Gastroesophageal sphincter (tissue), 4 donors: ENCODE results near the gene HPN. TPM values are rescaled to one million over a fixed set of nuclear protein-coding genes. Genes with fewer than 3 reads are reported as not detected.
A peak's percentile ranks its signal among the peaks of the same experiment; 100 is the strongest.

Experiments used
- ATAC-seq: fragments of 150-250 bp; one replicate; pipeline ENCODE4 v1.9.1; 2016; ENCODE audit warnings: mild to moderate bottlenecking, moderate library complexity
- H3K27ac ChIP-seq, 4 donors: fragments of 200-600 bp; sonication (generic) in 3 of 4; 1 replicate in 3 of 4; 2 replicates in 1 of 4; pipeline ENCODE4 v1.5.1; 2016 to 2019
- H3K27me3 ChIP-seq: fragments of 200-600 bp; sonication (generic); one replicate; pipeline ENCODE4 v1.5.1; 2019
- H3K36me3 ChIP-seq, 2 donors: fragments of 200-600 bp; sonication (generic); one replicate each; pipeline ENCODE4 v1.5.1; 2019; ENCODE audit warnings: control low read depth in 1 of 2
- H3K4me1 ChIP-seq, 3 donors: fragments of 200-600 bp; sonication (generic); 1 replicate in 2 of 3; 2 replicates in 1 of 3; pipeline ENCODE4 v1.5.1; 2016 to 2019; ENCODE audit warnings: control low read depth in 2 of 3
- H3K4me3 ChIP-seq, 2 donors: fragments of 200-600 bp; sonication (generic); one replicate each; pipeline ENCODE4 v1.5.1; 2019; ENCODE audit warnings: mild to moderate bottlenecking in 1 of 2, moderate library complexity in 1 of 2
- H3K9me3 ChIP-seq, 3 donors: fragments of 200-600 bp; sonication (generic); one replicate each; pipeline ENCODE4 v1.5.1; 2017 to 2019; ENCODE audit warnings: control low read depth in 2 of 3
- EP300 ChIP-seq: sonication (generic); formaldehyde crosslinking; IDR thresholded peaks from one replicate; pipeline ENCODE4 v1.6.1; 2017; ENCODE audit warnings: antibody characterized with exemption, mild to moderate bottlenecking
- POLR2A ChIP-seq, 2 donors: fragments of 450-650 bp; IDR thresholded peaks; one replicate each; pipeline ENCODE4 v1.6.1; 2017; ENCODE audit warnings: antibody characterized with exemption in 2 of 2, mild to moderate bottlenecking in 2 of 2, moderate library complexity in 1 of 2
- POLR2AphosphoS5 ChIP-seq: sonication (generic); formaldehyde crosslinking; IDR thresholded peaks from one replicate; pipeline ENCODE4 v1.6.1; 2017; ENCODE audit warnings: antibody characterized with exemption
- WGBS, 2 donors: methylation state at CpG; one replicate each; pipeline ENCODE4 v1.1.5; 2018; ENCODE audit warnings: low coverage in 1 of 2; 5-methylcytosine and 5-hydroxymethylcytosine counted together
- total RNA-seq, 4 donors: library from RNA; depleted of rRNA; stranded (reverse); fragments of >200 nt; gene quantifications; one replicate each; pipeline ENCODE4 v1.1.0, GENCODE V29; 2016
- TF ChIP-seq, protein P1 (sequence below), 4 experiments: fragments of 200-600 bp in 2 of 4; fragments of 450-650 bp in 2 of 4; sonication (generic) in 1 of 4; IDR thresholded peaks; one replicate each; pipeline ENCODE4 v1.5.1; 2017 to 2019; ENCODE audit warnings: antibody characterized with exemption in 4 of 4, mild to moderate bottlenecking in 2 of 4, moderate library complexity in 2 of 4

Gene HPN
- total RNA-seq, 4 donors from 2014 or later = 0.17 to 1.2 (median 0.27) TPM; not detected in 1

DNA sequence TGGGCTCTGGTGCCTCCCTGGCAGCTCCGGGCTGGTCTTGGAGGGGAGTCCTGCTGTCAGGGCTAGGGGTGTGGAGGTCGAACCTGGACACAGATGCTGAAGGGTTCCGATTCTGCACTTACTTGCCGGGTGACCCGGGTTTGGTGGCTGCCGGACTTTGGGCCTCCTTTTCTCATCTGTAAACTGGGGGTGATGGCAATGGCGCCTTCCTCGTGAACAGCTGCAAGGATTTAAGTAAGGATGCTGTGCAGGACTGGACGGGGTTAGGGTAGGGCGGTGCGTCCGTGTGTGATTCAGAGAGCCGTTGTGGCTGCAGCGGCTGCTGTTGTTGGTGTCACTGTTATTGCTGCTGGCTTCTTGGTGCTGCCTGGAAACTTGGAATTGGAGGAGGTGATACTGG lies 2.4 kb downstream of the HPN start:
- Histone ChIP-seq H3K4me3 (no peak overlapping the region), H3K9me3 (no peaks in the 10 kb centered on the region), H3K27me3 (peaks cover 35% of the 10 kb centered on the region), H3K4me1 (peaks cover 0 to 42% (median 26%) of the 10 kb centered on the region in 3 donors), H3K27ac (no peak overlapping the region), H3K36me3 (no peaks in the 10 kb centered on the region)
- 30 to 88% methylated on average over 2 to 5 of the region's 14 CpGs for WGBS, 2 donors
- TF ChIP-seq EP300 (no peak), POLR2AphosphoS5 (no peak), POLR2A (IDR thresholded peaks at IDR 0.05) (no peak)
- TF ChIP-seq, protein P1, sequence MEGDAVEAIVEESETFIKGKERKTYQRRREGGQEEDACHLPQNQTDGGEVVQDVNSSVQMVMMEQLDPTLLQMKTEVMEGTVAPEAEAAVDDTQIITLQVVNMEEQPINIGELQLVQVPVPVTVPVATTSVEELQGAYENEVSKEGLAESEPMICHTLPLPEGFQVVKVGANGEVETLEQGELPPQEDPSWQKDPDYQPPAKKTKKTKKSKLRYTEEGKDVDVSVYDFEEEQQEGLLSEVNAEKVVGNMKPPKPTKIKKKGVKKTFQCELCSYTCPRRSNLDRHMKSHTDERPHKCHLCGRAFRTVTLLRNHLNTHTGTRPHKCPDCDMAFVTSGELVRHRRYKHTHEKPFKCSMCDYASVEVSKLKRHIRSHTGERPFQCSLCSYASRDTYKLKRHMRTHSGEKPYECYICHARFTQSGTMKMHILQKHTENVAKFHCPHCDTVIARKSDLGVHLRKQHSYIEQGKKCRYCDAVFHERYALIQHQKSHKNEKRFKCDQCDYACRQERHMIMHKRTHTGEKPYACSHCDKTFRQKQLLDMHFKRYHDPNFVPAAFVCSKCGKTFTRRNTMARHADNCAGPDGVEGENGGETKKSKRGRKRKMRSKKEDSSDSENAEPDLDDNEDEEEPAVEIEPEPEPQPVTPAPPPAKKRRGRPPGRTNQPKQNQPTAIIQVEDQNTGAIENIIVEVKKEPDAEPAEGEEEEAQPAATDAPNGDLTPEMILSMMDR (IDR thresholded peaks at IDR 0.05) = no peak
- no peak for ATAC-seq

DNA sequence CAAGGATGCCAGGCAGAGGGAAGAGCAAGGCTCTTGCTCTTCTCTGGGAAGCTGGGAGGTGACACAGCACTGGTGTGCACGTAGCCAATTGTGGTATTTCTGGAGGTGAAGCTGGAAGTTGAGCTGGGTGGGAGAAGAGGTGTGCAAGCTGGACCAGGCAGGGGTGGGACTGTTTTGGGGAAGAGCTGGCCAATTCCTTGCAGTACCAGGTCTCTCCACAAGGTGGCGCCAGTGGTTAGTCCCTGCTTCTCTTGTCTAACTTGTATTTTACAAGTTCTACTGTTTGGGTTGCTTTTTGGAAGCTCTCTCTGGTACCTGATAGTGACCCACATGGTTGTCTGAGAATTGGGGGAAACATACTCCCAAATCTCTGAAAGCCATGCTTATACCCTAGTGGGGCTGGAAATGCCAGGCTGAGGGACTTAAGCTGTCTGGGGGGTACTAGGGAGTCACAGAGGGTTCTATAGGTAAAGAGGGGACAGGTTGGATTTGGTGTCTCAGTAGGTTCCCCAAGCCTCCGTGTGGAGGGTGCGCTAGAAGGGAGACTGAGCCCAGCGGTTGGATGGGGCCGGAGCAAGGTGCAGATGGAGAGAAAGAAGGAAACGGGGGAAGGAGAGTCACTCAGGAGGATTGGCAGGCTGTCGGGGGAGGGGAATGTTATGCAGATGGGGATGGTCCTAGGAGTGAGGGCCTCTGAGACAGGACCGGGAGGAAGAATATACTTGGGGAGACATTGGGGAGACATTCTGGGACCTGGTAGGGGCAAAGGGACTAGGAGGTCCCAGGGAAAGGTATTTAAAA lies 3.0 kb downstream of the HPN start:
- Histone ChIP-seq H3K9me3 (no peaks in the 10 kb centered on the region), H3K4me1 (peaks cover 0 to 38% (median 26%) of the 10 kb centered on the region in 3 donors), H3K27me3 (peaks cover 37% of the 10 kb centered on the region), H3K36me3 (no peaks in the 10 kb centered on the region), H3K4me3 (no peak overlapping the region), H3K27ac (no peak overlapping the region)
- TF ChIP-seq, protein P1 (IDR thresholded peaks at IDR 0.05) = peak in 3 of 4 experiments; percentile 77 to 92 (median 83)
- TF ChIP-seq POLR2A (IDR thresholded peaks at IDR 0.05) (no peak), EP300 (no peak)
- no peak for ATAC-seq
- 43 to 60% methylated on average over 6 to 9 of the region's 9 CpGs for WGBS, 2 donors

DNA sequence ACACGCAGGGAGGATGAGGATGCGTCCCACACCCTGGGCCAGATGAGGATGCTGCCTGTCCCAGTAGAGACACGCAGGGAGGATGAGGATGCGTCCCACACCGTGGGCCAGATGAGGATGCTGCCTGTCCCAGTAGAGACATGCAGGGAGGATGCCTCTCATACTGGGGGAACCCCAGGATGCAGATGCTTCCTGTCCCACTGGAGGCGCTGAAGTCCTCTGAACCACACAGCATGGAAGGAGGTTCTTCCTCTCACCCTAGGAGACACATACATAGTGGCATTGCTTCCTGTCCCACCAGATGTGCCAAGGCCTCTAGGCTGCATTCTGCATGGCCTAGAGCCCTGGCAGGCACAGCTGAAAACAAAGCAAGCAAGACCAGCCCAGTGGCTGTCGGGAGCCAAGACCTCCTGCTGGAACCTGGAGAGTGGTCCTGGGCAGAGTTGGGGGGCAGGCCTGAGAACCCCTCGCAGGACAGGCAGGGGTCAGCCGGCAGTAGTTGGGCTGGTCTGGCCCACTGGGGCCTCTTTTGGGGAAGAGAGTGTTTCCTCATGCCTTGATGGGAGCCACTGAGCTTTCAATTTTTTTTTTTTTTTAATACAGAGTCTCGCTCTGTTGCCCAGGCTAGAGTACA lies 4.3 kb downstream of the HPN start:
- Histone ChIP-seq H3K27me3 (peaks cover 25% of the 10 kb centered on the region), H3K4me1 (peaks cover 0 to 25% (median 17%) of the 10 kb centered on the region in 3 donors), H3K27ac (no peak overlapping the region), H3K36me3 (no peaks in the 10 kb centered on the region), H3K9me3 (no peaks in the 10 kb centered on the region), H3K4me3 (no peak overlapping the region)
- ATAC-seq = peak; percentile 24
- TF ChIP-seq EP300 (no peak), POLR2AphosphoS5 (no peak), POLR2A (IDR thresholded peaks at IDR 0.05) (no peak)
- TF ChIP-seq, protein P1 (IDR thresholded peaks at IDR 0.05) = peak in 1 of 4 experiments; percentile 14
- WGBS, 2 donors = 40 to 54% methylated on average over 1 to 6 of the region's 10 CpGs

DNA sequence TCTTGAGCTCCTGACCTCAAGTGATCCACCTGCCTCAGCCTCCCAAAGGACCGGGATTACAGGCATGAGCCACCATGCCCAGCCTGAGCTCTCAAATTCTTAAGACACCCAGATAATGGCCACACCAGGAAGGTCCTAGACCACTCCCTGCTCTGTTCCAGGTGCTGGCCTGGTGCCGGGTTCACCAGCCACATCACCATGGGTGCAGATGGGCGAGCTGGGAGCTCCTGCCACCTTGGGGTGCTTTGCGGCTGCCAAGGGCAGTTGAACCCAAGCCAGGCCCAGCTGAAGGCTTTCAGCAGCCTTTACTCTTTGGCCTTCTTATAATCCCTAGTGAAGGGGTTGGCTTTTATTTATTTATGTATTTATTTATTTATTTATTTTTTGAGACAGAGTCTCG lies 4.9 kb downstream of the HPN start:
- WGBS, 2 donors = 60 to 100% methylated on average over 1 to 4 of the region's 5 CpGs
- H3K4me1 ChIP-seq = peaks cover 0 to 19% (median 10%) of the 10 kb centered on the region in 3 donors
- TF ChIP-seq, protein P1 (IDR thresholded peaks at IDR 0.05) = no peak
- TF ChIP-seq EP300 (no peak), POLR2A (IDR thresholded peaks at IDR 0.05) (no peak), POLR2AphosphoS5 (no peak)
- peaks cover 18% of the 10 kb centered on the region for H3K27me3 ChIP-seq
- H3K9me3 ChIP-seq = no peaks in the 10 kb centered on the region
- H3K27ac ChIP-seq = no peak overlapping the region
- H3K36me3 ChIP-seq = no peaks in the 10 kb centered on the region
- H3K4me3 ChIP-seq = no peak overlapping the region
- no peak for ATAC-seq
